Hepatocyte (in vitro differentiated cells): Measurements from ENCODE around the gene DENND4A.

Experiments used
- CTCF ChIP-seq: fragments of 200-600 bp; sonication (generic); IDR thresholded peaks from 2 replicates; pipeline ENCODE4 v1.5.1; 2016; ENCODE audit warnings: antibody characterized with exemption, mild to moderate bottlenecking; ENCODE audit not compliant: poor library complexity
- EZH2 ChIP-seq: fragments of 200-600 bp; sonication (generic); IDR thresholded peaks from 2 replicates; pipeline ENCODE4 v1.6.1; 2016; ENCODE audit warnings: antibody characterized with exemption, mild to moderate bottlenecking, borderline replicate concordance
- EZH2phosphoT487 ChIP-seq: fragments of 200-600 bp; sonication (generic); IDR thresholded peaks from one replicate; pipeline ENCODE4 v1.6.1; 2018; ENCODE audit warnings: antibody characterized with exemption, mild to moderate bottlenecking, low read depth, moderate library complexity; ENCODE audit not compliant: unreplicated experiment, severe bottlenecking

GRCh38 chr15:65791335-65792137 is 557 bp downstream of the DENND4A start:
- no peak for TF ChIP-seq CTCF
- no peak for TF ChIP-seq EZH2phosphoT487
- no peak for TF ChIP-seq EZH2
